T follicular helper cell (primary cell): Measurements from ENCODE around the gene SRRM2.
A peak's percentile ranks its signal among the peaks of the same experiment; 100 is the strongest.

Experiments used
- DNase-seq: peaks from one replicate; pipeline ENCODE4 v3.0.0-alpha.2; 2020; ENCODE audit warnings: low read depth
- total RNA-seq, 2 experiments: gene quantifications; one replicate each; lab custom pipeline; 2026; lab: John Stamatoyannopoulos, UW

Gene SRRM2
- 241 to 437 reads per million in 2 experiments for total RNA-seq

DNA sequence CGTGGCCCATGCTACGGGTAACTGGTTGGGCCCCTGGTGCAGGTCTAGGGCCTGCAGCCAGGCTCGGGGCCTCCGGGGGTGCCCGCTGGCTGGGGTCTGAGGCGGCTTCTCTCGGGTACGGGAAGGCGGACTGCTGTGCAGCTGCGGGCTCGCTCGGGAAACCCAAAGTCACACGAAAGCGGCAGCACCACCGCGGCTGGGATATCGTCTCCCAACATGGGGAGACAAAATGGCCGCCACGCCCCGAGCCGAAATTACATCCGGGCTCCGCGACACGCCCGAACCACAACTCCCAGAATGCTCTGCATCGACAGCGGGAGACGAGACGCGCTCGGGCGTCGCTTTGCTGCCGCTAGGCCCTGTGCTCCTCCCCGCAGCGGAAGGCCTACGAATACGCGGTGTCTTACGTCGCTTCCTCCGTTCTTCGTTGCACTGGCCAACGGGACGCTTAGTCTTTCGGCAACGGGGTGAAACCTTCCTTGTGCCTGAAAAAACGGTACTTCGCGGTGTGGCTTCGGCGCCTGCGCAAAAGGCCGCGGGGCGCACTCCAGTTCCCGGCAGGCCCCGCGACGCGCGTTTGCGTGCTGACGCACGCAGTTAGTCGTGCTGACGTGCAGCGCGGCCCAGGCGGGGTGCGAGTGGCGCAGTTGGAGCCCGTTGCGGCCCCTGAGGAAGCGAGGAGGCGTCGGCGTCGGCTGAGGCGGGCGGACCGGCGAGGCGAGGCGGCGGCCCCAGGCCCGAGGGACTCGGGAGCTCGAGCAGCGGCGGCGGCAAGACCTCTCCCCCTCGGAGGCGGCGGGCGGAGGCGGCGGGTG, at the start of gene SRRM2:
Gene SRRM2 (plus strand): TSS at position 604 of the 815 bp plus-strand sequence. CDS start 3,727 bp downstream, outside the sequence.
- peak; percentile 89 for DNase-seq

DNA sequence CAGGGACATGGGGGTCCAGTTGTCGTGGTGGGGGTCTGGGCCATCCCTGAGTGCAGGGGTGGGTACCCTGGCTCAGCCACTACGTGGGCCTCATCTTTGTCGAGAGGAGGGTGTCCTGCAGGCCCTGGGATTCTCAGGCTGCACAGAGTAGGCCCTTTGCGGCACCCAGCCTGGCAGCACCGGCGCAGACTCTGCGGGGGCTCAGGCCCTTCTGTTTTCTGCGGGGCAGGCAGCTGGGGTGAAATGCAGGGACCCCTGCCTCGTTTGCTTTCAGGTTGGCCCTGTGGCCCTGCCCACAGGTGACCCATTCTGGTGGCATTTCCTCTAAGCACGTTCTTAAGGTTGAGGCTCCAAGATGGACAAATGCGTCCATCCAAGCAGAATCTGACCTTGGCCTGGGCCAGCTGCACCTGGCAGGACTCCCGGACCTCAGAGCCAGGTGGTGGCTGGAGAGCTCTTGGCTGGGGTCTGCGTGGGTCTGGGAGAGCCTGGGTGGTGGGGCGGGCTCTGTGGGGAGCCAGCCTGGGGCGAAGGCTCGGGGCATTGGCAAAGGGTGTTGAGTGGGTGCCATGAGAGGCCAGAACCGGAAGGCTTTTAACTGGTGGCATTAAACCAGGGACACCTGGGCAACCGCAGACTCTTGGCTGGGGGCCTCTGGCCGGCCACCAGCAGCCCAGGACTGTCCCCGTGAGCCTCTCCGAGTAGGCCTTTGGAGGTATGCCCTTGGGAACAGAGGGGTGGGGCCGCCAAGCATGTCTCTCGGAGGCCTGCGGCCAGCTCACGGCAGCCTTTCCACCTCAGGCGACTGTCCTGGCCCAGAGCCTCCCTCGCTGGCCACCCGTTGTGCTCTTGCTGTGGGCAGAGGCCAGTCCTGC, 49.3 kb upstream of the SRRM2 start:
- DNase-seq, result no peak

DNA sequence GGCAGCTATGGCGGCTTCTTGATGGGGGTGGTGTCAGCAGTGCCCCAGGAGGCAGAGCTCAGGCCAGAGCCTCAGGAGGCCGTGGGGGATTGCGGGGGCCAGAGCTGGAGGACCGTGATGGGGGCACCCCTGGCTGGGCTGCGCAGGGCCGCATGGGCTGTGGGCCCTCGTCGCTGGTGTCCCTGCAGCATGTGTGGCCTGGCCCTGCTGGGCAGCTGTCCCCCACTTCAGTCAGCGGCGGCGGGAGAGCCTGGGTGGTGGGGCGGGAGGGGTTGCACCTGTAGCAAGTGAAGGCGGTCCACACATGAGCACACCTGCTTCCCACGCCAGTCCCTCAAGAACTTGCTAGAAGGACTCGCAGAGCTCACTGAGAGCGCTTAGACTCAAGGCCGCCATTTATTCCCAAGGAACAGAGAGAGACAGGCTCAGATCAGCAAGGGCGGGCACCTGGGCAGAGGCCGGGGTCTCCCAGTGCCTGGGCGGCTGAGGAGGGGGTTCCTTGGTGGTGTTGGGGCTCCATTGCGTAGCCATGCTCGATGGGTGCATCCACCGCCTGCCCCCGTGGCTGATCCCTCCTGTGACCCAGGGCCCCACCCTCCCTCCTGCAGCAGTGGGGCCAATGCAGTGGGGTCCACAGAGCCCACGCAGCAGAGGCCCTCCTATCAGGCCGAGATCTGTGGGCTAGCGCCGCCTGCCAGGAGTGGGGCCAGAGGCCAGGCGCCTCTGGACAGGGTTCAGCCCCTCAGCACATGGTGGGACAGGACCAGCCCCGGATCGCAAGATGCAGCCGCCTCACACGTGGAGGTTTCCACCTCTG, 48.1 kb upstream of the SRRM2 start:
- DNase-seq, result no peak

DNA sequence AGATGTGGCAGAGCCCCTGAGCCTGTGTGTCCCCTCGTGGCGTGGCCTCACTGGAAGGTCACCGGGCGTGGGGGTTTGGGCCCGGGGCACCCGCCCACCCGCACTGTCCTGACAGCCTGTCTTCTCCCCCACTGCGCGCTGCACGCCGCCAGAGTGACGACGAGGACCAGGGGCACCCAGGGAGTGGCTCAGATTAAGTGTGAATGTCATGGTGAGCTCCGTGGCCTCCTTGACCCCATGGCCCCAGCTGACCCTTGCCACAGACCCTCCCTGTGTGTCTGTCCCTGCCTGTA, 47.5 kb upstream of the SRRM2 start:
- DNase-seq, result no peak

DNA sequence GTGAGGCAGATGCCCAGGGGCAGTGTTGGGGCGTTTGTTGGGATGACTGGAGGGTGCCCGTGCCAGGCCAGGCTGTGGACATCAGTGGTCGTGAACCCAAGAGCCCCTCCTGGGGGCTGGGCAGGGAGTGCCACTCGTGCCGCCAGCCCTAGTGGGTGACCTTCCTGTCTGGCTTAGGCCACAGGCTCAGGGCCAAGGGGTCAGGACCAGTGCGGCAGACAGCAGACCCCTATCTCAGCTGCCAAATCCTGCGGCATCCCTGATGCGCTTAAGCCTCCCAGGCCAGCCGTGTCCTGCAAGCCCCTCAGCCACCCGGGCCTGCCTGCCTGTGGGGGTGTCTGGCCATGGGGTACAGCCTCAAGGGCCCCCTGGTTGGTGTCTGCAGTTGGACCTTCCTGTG, 47.1 kb upstream of the SRRM2 start:
- no peak for DNase-seq

DNA sequence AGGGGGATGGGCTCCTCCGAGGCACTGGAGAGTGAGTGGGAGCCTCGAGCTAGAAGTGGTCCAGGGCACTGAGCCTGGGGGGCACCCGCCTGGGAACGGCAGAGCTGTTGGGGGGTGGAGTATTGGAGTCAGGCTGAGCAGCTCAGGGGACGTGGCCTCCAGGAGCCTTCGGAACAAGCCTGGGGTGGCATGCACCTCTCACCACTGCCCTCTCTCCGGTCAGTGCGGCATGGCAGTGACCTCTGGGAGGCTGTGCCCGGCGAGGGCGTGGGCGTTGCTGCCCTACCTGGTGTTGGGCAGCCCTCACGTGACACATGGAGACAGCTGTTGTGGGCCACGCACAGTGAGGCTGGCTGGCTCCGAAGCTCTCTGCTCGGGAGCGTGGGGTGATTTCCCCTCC, 46.4 kb upstream of the SRRM2 start:
- no peak for DNase-seq

DNA sequence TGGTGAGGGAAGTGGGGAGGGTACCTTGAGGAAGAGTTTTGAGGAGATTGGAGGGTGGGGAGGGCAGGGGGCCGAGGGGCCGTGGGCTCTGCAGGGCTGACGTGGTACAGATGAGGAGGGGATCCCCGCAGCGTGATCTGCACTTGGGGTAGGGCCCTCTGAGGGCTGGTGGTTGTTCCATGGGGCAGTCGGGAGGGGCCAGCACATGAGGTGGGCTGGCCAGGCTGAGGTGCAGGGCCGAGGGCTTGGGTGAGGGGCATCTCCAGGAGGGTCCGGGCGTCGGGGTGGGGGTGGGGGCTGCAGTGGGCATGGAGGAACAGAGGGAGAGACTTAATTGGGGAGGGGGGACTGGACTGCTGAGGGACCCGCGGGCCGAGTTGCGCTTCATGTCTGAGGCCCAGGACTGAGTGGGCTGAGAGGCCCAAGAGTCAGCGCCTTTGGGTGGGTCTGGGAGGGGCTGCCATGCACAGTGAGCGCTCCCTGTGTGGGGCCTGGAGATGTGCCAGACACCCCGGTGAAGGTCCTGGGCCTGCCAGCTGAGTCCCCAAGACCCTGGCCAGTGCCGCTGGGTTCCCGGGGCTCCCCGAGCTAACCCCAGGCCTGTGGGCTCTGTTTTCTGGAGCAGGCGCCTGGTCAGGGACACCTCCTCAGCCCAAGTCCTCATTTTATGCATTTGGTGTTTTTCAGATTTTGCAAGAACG, 45.7 kb upstream of the SRRM2 start:
- no peak for DNase-seq

DNA sequence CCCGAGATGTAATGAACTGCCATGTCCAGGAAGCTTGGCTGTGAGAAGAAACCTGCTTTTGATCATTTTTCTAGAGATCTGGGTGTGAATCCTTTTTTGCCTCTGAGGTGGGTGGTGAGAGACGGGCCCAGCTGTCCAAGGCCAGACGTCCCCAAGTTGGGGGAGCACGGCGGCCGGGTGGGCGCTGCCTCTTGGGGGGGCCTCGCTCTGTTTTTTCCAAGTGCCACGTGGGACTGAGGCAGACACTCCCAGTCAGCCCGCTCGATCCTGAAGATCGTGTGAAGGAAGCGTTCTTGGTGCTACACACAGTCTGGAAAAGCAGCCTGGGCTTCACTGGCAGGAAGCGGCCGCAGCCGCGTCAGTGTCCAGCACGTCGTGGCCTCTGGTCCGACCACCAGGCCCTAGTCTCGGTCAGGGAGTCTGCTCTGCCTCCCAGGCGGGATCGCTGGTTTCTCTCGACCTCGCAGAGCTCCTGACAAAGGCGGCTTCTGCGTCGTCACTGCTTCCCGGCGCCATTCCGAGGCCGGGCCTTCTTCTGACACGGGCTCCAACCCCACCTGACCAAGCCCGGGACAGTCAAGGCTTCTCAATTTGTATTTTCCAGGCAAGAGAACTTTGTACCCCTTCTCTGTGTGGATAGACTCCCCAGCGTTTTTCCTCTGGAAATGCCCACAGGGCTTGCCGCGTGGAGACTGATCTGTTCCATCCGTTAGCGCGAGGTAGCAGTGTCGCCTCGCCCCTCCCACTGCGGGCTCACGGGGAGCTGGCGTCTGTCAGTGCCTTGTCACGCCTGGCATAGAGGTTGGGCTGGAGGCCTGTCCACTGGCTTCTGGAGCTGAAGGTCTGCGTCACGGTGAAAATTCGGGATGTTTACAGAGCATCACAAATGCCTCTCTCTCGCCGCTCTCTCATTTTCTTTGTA, 44.8 kb upstream of the SRRM2 start:
- DNase-seq, result no peak

DNA sequence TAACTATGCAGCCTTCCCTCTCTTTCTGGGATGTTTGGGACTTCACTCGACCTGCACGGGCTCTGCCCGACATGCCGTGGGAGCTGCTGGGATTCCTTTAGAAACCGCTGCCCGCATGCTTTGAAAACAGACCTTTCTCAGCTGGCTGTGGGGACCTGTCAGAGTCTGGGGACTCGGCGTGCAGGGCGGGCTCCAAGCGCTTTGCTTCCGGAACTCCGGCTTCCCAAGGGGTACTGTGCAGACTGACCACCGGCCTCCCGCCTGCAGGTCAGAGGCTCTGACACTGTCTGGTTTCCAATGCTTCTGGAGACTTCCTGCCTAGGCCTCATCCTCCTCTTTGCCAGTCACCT, 44.2 kb upstream of the SRRM2 start:
- no peak for DNase-seq

DNA sequence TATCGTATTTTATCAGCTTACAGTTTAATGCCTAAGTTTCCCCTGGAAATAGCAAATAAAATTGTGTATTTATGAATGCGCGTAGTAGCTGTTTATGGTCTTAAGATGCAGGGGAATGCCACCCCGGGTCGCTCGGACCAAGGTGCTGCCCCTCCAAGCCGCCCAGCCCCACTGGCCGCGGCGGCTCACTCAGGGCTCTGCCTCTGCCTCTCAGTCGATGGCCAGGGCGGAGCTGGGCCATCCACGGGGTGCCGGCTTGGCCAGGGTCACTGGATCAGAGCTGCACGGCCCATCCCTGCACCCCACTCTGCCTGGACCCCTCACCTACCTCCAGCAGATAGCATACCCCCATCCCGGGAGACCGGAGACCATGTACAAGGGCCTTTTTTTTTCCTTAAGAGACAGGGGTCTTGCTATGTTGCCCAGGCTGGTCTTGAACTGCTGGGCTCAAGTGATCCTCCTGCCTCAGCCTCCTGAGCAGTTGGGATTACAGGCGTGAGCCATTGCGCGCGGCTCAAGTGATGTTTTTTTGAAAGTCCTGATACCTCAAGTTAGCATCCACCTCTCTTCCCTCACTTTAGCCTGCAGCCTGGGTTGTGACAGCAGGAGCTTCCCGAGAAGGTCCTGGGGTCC, 43.4 kb upstream of the SRRM2 start:
- DNase-seq, result no peak

DNA sequence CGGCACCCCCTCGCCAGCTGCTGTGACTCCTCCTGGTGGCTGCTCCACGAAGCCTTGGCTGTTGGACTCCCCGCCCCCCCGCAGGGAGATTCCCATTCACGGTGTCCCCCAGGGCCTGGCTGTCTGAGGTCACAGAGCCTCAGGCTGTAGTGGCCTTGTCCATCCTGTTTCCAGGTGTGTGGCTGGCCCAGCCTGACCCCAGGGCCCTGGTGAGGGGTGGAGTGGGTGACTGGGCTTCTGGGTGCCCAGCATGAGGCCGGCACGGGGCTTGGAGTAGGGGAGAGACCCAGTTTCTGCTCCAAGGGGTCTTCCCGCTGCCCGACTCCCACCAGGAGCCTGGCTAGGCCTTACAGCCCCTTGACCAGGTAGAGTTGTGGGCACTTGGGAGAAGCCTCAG, 42.9 kb upstream of the SRRM2 start:
- no peak for DNase-seq

DNA sequence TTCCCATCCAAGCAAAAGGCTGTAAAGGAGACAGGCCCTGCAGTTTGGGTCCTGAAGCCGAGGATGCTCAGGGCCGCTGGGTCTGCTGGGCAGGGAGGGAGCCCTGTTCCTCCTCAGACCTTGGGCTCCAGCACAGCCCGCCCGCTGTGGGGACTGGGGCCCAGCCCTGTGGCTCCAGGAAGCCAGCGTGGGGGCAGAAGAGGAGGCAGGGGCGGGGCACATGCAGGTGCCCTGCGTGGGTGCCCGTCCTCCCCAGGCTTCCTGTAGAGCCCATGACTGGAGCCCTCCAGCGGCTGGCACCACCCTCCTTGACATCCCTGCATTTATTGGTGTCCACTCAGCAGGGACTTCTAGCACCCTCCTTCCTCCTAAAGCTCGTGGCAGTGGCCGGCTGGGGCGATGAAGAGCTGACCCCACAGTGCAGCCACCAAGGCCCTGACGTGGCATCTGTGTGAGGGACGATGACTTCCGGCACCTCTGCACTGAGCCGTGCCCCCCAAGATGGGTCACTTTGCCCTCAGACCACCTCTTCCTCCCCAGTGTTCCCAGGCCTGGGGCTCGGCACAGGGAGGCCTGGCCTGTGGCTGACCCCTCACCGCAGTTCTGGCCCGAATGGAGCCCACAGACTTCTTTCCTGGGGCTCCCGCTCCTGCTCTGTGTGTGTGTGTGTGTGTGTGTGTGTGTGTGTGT, 42.3 kb upstream of the SRRM2 start:
- DNase-seq, result no peak

DNA sequence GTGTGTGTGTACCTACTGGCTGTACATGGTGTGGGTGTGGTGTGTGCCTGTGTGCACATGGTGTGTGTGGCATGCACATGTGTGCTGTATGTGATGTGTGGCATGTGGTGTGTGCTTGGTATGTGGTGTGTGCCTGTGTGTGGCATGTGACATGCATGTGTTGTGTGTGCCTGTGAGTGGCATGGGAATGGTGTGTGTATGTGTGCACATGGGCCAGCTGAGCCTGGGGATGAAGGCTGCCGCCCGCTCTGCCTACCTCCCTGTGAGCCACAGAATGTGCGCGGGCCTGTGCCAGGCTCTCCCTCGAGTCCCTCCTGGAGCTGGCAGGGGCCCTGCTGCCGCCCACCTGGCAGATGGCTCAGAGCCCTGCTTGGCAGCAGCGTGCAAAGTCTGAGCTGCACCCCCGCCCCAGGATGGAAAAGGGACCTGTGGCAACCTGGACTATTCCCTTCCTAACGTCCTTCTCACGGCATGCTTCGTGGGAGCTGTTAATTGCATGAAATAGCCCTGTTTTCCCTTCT, 41.7 kb upstream of the SRRM2 start:
- DNase-seq, result no peak

DNA sequence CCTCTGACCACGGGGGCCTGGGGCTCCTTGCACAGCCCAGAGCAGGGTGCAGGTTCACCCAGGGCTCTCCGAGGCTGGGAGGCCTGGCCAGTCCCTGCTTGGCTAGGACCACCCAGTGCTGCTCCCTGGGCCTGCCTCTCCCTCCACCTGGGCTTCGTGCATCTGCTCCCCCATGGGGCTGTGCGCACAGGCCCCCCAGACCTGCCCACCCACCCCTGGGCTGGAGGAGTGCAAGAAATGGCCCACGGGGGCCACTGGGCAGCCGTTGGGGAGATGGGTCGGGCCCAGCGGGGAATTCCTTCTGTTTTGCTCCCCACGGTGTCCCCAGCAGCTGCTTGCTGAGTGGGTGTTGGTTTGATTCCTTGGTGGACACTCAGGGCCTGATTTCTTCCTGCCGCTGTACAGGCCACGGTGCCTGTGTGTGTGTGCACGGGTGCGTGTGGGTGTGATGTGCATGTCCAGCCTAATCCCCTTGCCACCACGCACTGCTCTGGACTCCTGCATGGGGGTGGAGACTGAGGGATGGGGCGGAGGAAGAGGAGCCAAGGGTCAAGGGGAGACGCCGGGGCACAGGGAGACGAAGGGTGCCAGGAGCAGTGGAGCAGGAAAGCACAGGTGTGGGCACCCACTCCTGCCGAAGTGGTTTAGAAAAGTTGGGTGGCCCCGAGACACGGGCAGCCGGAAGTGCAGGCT, 40.9 kb upstream of the SRRM2 start:
- no peak for DNase-seq

DNA sequence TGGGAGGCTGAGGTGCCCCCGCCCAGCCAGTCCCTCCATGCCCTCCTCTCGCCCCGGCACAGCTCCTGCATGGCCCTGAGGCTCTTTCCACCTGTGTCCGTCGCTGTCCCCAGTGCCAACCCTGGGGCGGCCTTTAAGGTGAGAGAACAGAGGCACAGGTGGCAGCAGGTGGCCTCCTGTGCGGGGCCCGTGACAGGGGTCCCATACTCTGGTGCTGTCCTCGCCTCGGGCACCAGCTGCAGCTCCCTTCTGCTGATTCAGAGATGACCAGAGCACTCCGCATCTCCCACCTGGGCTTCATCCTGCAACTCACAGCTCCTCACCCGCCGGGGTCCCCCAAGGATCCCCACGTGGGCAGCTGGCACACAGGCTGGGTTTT, 40.4 kb upstream of the SRRM2 start:
- no peak for DNase-seq

DNA sequence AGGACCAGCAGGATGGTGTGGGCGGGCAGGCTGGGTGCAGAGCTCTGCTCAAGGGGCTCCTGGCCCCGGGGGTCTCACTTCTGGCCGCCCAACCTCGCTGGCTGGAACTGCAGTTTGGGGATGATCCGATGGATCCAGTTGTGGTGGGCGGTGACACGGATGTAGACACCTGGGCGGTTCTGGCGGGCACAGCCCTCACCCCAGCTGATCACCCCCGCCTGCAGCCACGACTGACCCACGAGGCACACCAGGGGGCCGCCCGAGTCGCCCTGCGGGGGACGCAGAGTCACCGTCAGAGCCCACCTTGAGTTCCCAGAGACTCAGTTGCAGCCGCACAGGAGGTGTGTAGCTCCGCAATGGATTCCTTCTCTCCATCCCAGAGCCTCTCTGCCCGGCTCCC, 39.9 kb upstream of the SRRM2 start:
- no peak for DNase-seq

DNA sequence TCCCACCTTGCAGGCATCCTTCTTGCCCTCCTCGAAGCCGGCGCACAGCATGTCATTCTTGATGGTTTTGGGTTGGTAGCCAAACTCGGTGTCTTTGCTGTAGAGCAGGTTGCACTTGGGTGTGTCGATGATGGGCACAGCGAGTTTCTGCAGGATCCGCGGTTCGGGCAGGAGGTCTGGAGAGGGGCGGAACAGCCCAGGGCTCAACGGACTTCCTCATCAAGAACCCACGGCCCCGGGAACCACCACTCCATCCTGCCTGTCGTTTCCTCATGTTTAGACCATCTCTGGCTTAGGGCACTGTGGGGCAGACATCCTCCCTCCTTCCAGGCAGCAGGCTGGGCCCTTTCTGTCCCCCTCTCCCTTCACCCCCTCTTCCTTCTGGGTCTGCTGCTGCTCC, 38.9 kb upstream of the SRRM2 start:
- DNase-seq, result no peak

DNA sequence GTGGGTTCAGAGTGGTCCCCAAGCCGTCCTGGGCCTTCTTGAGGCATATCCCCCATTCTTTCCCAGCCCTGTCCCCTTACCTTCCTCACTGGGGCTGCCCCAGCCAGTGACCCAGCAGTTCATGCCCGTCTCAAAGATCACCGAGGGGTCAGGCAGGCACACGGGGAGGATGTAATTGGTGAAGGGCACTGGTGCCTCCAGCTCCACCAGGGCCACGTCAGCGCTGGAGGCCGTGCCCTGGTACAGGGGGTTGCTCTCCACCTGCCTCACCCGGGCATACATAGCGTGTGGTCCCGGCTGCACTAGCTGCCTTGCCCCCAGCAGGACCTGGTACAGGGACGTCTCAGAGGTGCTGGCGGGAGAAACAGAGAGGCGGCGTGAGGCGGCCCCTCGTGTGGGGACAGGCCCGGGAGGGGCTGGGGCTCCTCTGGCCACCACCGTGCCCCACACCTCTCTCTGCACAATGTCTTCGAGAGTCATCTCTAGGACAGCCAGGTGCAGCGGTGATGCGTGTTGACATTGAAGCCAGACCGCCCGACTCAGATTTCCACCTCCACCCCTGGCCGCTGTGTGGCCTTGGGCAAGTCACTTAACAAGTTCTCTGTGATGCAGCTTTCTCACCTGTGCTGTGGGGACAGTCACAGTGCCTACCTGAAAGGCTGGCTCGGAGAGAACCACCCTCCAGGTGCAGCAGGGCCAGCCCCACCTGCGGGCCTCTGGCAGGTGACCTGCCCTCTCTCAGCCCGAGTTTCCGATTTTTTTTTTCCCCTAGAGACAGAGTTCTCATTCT, 38.3 kb upstream of the SRRM2 start:
- no peak for DNase-seq
